NB4 (cell line): ENCODE data around the gene PIP4P1.

Source experiments
- CTCF ChIP-seq: IDR thresholded peaks from one replicate; pipeline ENCODE4 v1.5.1; 2012; ENCODE audit warnings: low read depth, low read length
- POLR2A ChIP-seq: IDR thresholded peaks from 2 replicates; pipeline ENCODE4 v1.6.1; 2011; ENCODE audit warnings: mild to moderate bottlenecking; ENCODE audit not compliant: insufficient read length; ENCODE audit errors: extremely low read depth

GRCh38 chr14:20429801-20430669 lies 31.2 kb downstream of the PIP4P1 start:
- TF ChIP-seq CTCF (no peak), POLR2A (no peak)
